Raji (cell line): ENCODE measurements around the gene MYO1D.

Experiments
- POLR2A ChIP-seq: IDR thresholded peaks from 2 replicates; pipeline ENCODE4 v1.6.1; 2011; ENCODE audit warnings: low read depth, low read length, control low read depth; ENCODE audit not compliant: insufficient read depth

MYO1D gene

DNA sequence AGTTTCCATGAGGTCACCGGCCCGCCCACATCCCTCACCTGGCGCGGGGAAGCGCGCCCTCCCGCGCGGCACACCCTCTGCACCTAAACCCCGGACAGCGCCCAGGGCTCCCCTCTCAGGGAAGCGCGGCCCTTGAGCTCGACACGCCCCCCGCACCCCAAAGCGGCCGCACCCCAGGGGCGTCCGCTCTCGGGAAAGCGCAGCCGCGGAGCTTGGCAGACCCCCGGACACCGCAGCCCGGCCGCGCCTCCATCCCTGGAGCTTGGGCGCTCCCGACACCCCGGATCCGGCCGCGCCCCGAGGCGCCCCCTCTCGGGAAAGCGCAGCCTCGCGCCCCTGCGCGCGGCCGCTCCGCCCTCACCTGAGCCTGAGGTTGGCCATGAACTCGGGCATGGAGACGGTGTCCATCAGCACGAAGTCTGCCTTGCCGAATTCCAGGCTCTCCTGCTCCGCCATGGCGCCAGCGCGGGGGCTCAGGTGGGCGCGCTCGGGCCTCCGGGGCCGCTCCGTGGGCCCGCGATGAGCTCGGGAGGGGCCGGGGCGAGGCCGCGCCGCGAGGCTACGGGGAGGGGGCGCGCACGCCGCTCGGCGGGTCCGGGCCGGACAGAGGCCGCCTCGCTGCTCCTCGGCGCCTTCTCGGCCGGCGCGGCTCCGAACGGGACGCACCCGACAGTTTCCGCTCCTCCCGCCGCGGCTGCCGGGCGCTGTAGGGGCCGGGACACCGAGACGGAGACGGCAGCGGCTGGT is at the start of gene MYO1D:
Gene MYO1D, minus strand, starts transcription at position 708 of the 747 bp plus-strand sequence. Its CDS starts 252 bp downstream, at position 456.
- TF ChIP-seq POLR2A, result peak; percentile 72

DNA sequence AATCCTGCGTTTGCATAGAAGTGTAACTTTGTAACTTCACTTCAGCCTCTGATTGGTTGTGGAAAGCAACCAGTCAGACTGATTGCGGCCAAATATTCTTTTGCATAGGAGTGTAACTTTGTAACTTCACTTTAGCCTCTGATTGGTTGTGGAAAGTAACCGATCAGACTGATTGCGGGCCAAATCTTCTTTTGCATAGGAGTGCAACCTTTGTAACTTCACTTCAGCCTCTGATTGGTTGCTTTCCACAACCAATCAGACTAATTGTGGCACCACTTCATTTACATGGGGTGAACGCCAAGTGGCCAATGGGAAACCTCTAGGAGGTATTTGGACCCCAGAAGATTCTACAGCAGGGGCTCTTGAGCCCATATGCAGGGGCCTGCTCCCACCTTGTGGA is 49.3 kb upstream of the MYO1D start:
- no peak for TF ChIP-seq POLR2A

DNA sequence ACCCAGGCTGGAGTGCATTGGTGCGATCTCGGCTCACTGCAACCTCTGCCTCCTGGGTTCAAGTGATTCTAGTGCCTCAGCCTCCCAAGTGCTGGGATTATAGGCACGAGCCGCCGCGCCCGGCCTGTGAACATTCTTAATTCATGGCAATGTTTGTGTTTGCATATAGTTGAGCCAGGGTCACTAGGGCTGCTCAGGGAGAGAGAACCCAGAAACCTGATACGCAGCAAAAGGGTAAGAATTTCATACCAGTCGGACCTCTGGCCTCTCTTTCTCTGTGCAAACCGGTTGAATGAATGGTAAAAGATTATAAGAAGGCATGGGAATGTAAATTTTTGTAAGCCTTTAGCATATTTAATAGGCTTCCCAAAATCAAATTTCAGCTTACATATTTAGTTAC is 44.1 kb upstream of the MYO1D start:
- TF ChIP-seq POLR2A, result no peak

DNA sequence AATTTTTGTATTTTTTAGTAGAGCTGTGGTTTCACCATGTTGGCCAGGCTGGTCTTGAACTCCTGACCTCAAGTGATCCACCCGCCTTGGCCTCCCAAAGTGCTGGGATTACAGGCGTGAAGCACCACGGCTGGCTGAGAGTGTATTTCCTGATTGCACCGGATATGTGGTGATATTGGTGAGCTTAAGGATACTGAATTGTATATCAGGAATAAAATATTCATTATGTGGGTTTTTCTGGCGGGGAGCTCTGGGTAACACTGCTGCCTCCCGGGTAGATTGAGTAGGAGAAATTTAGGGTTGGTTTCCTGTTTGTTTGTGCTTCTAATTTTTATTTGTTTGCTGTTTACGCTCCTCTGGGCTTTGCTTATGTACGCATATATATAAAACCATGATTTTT is 43.4 kb upstream of the MYO1D start:
- no peak for TF ChIP-seq POLR2A

DNA sequence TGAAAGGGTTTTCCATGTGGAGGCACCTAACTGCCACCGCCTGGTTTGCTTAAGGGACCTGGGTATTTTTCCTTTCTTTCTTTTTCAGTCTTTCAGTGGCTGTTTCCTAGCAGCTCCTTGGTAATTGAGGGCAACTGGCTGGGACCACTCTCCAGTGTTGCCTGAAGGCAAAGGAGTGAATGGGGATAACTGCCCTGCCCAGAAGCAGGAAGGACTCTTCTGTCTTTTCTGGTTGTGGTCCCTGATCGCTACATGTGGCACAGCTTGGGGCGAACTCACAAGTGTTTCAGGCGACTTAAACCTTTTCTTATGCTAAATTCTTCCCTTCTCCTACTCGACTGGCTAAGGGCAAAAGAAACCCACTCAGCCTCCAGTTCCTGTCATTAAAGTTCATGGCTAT is 40.9 kb upstream of the MYO1D start:
- TF ChIP-seq POLR2A, result no peak

DNA sequence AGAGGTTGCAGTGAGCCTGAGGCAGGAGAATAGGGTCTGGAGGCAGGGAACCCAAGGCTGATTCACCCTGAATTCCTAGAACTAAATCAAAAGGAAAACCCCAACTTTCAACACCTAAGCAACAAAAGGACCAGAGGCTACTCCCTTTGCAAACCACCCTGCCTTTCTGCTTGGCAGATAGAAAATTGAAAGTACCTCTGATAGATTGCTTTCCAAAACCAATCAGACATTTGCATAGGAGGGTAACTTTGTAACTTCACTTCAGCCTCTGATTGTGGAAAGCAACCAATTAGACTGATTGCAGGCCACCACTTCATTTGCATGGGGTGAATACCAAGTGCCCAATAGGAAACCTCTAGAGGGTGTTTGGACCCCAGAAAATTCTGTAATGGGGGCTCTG is 40.2 kb upstream of the MYO1D start:
- TF ChIP-seq POLR2A, result no peak

DNA sequence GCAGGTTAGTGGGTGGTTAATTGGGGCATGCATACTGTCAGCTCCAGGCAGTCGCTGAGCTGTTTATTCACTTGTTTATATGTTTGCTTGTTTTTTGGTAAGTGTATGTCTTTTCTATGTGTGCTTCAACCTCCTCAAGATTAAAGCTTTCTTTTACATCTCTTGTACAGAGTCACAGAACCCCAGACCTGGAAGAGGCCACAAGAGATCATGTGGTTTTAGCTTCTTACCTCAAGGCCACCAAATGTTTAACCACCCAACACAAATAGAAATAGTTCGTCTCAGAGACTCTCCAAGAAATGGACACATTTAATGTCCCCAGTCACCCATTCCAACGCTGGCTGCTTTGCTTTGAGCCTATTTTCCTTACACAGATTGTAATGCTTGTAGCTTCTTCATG is 39.2 kb upstream of the MYO1D start:
- no peak for TF ChIP-seq POLR2A

DNA sequence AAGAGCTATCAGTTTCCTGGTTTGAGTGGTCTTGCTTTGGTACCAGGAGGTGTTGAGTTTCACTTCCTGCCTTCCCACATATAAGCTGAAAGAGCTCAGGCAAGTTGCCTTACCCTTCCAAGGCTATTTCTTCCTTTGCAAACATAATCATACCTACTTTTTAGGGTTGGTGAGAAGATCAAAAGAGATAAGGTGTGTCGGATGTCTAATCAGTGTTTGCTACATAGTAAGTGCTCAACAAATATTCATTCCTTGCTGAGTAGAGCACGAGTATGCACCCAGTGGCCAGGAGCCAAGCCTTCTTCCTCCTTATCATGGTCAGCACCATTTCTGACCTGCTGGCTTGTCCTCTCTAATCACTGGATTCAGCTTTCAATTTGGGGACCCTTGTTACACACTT is 38.3 kb upstream of the MYO1D start:
- no peak for TF ChIP-seq POLR2A

DNA sequence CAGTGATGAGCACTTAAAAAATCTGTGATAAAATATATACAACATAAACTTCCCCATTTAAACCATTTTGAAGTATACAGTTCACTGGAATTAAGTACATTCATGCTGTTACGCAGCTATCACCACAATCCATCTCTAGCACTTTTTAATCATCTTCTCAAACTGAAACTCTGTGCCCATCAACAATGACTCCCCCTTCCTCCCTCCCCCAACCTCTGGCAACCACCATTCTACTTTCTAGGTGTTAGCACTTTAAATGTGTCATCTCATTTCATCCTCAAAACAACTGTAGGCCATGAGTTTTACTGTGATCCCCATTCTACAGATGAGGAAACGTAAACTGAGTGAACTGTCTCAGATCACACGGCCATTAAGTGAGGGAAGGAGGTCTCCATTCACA is 37.3 kb upstream of the MYO1D start:
- no peak for TF ChIP-seq POLR2A

DNA sequence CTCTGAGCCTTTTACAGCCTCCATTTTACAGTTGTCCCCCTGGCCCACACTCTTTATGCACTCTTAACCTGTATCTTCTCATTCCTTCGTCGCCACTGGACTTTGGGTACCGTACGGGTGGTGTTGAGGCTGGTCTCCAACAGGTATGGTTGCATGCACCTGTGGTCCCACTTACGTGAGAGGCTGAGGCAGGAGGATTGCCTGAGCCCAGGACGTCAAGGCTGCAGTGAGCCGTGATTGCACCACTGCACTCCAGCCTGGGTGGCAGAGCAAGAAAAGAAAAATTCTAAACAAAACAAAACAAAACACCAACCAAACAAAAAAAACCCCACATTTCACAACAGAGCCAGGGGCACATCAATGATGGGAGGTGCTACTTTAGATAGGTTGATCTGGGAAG is 36.7 kb upstream of the MYO1D start:
- TF ChIP-seq POLR2A, result no peak

DNA sequence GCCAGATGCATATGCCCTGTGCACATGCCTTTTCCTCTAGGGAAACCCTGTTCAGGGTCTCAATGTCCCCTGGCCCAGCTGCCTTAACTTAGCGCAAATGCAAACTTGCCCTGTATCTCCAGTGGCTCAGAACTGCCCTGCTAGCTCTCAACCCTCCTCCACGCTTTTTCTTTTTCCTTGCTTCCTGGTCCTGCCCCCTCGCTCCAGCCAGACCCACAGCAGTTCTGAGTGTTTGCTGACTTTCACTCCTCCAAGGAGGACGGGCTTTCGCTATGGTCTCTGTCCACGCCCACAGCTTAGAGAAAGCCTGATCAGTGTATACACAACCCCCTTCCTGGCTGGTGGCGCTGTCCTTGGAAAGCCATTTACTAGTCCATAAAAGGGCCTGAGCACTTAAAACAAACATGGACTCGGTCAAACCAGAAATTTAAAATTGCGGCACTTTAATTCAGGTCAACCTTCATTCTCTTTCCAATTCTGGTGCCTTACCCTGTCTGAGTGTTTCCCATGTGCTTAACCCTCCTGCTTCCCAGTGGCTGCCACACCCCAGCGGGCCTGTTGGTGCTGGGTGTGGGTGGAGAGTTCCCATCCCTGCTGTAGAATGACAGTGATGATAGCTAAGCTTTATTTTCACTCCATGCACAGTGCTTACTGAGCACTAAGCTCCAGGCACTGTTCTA is 35.4 kb upstream of the MYO1D start:
- TF ChIP-seq POLR2A, result no peak

DNA sequence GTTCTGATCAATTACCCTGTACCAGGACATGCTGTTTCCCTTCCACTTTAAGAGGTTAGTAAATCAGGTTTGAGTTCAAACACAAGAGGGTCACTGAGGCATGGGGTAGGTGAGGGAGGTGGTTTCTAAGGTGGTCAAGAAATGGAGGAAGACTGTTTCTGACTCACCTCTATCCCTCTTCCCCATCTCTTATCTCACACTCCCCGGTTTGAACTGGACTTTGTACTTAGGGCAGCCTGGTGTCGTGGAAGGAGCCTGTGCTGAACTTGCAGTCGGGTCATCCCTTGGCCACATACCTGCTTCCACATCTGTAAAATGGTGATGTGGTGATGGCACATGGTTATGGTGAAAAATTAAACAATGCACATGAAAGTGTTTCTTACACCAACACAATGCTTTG is 33.8 kb upstream of the MYO1D start:
- TF ChIP-seq POLR2A, result no peak

DNA sequence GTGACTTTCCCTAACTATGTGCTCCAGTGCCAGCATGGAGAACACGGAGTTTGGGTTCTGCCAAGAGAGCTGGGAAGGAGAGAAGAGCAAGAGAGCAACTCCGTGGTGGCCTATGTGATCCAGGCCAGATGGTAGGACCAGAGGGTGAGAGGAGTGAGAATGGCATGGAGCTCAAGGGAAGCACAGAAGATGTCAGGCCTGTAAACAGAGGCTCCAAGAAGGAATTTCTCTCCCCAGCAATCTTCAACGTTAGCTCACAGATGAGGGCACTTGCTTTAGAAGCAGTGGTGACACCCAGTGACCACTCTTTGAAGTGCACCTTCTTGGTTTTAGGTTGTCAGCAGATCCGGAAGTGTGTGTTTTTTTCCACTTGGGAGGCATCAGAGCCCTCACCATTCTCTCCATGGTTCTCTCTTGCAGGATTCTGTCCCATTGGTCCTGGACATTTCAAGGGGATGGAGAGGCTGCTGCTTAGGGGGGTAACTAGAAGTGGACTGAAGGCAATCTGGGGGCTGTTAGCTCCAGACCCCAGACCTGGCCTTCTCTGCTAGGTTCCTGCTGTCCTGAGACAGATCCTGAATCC is 33.0 kb upstream of the MYO1D start:
- TF ChIP-seq POLR2A, result no peak

DNA sequence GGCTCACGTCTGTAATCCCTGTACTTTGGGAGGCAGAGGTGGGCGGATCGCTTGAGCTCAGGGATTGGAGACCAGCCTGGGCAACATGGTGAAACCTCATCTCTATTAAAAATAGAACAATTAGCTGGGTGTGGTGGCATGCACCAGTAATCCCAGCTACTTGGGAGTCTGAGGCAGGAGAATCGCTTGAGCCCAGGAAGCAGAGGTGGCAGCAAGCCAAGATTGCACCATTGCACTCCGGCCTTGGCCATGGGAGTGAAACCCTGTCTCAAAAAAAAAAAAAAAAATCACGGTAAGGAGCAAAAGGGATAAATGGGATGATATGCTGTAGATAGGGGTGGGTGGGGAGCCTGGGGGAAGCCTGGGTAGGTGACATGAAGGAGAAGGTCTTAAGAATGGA is 30.7 kb upstream of the MYO1D start:
- TF ChIP-seq POLR2A, result no peak

DNA sequence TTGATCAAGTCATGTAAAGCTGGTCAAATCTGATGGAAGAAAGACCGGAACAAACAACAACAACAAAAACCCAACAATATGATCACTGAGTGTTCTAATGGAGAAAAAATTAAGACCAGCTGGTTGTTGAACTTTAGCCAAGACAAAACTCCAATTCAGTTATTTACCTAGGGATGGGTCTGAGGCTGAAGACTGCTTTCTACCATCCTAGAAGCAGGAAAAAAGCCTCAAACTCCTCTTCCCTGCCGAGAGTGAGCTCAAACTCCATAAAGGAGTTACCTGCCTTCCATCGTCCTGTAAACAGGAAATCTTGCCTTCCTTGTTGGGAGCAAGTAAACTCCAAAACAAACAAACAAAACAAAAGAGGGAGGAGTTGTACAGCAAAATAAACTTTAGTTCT is 28.0 kb upstream of the MYO1D start:
- TF ChIP-seq POLR2A, result no peak
